Activated CD8-positive, alpha-beta memory T cell treated with anti-CD3 and anti-CD28 coated beads, Interleukin-2, amount 50 U/mL, for 48 hours (primary cell): ENCODE results near the gene SLC66A1.

Source experiments
- DNase-seq: peaks from one replicate; pipeline ENCODE4 v3.0.0-alpha.2; 2020

SLC66A1 gene

GRCh38 chr1:19366599-19367536, 54.7 kb downstream of the SLC66A1 start:
- no peak for DNase-seq

DNA sequence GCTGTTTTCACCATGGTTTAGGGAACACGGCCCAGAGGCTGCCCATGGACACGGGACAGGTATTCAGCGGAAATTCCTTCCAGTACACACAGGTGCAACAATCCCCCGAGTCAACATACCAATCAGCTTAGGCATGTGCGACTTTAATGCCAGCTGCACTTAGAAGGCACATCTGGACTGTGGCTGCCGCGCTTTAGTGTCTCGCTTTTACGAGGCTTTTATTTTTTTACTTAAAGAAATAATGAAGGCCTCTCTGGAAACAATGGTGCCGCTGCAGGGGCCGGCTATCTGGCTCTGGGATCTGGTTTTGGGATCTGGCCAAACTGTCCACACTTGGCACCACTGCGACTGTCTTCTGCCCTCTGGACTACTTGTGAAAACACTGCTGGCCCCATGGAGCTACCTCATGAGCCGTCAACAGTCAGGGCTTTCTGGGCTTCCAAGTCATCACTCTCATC, 55.5 kb downstream of the SLC66A1 start:
- DNase-seq = no peak

DNA sequence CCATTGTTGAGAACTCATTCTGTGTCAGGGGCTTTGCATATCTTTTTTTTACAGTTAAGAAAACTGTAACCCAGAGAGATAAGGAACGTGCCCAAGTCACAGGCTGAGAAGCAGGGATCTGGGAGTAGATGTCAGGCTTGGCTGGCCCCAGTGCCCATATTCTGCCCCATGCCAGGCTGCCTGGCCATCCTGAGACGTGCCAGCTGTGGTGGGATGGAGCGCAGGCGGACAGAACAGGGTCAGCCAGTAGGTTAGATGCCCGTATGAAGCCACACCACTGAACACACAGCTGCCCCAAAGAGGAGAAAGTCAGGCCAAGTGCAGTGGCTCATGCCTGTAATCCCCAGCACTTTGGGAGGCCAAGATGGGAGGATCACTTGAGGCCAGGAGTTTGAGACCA, 55.9 kb downstream of the SLC66A1 start:
- no peak for DNase-seq

GRCh38 chr1:19368964-19369363, 56.8 kb downstream of the SLC66A1 start:
- no peak for DNase-seq

- DNase-seq = no peak
These were observed 57.4 kb downstream of the SLC66A1 start for GRCh38 chr1:19369396-19370090.

DNA sequence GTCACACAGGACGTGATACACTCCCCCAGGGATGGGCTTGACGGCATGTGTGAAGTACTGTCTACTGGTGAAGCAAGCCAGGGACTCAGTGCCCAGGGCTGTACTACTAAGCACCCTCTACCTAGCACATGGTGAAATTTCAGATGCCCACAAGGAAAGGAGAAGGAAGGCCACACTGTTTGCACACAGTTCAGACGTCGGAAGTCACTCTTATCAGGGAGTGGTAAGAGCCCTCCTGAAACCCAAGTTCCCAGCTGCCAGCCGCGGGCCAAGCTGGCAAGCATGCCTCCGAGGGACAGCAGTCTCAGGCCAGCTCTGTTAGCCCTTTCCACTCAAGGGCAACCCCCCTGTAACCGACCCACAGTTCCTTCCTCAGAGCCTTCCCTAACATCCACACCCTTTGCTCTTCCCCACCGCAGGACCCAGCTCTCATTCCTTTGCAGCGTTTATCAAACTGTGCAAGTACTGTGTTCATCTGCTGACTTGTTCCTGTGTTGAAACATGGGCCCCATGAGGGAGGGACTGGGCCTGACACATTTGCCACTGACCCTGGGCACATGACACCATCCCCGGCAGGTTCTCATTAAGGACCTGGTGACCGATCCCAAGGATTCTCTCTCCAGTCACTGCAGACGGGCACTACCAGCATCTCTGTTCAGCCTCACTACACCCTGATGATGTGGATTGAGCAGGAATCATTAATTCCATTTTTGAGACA, 58.5 kb downstream of the SLC66A1 start:
- no peak for DNase-seq

DNA sequence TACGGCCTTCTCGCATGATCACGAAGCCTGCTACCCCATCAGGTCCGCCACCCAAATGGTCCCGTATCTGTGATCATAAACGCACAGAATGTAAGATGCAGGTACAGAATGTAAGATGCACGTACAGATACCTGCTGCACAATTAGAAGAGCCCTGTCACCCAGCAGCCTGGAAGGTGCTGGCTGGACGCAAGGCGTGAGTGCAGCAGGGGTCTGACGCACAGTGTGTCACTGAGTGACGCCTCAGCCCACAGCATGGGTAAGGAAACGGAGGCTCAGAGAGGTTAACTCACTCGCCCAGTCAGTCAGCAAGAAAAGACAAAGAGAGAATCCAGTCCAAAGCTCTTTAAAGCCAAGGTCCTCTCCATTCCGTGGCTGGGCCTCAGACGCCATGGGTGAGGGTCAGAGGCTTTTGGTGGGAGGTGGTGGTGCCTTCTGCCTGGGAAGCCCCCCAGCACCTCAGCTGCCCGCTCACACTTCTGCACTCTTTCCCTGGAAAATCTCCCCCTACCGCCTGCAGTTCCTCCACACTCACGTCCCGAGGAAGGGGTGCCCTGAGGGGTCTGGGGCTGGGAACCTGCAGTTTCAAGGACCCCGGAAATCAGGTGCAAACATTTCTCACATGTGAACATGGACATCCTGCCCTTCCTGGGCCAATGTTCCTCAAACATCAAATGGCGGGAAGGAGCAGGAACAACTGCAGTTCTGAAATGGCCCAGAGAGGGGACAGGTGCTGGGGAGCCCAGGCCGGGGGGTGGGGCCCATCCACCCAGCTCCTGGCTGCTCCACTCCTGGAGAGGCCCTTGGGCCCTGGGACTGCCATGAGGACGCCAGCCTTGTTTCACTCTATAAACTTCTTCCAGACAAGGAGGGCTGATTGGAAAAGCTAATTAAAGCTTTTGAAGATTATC, 59.4 kb downstream of the SLC66A1 start:
- no peak for DNase-seq

GRCh38 chr1:19372136-19372514, 60.0 kb downstream of the SLC66A1 start:
- no peak for DNase-seq

- no peak for DNase-seq
These were observed 60.5 kb downstream of the SLC66A1 start for GRCh38 chr1:19372602-19373001.

GRCh38 chr1:19373211-19374082, 61.3 kb downstream of the SLC66A1 start:
- DNase-seq = no peak

DNA sequence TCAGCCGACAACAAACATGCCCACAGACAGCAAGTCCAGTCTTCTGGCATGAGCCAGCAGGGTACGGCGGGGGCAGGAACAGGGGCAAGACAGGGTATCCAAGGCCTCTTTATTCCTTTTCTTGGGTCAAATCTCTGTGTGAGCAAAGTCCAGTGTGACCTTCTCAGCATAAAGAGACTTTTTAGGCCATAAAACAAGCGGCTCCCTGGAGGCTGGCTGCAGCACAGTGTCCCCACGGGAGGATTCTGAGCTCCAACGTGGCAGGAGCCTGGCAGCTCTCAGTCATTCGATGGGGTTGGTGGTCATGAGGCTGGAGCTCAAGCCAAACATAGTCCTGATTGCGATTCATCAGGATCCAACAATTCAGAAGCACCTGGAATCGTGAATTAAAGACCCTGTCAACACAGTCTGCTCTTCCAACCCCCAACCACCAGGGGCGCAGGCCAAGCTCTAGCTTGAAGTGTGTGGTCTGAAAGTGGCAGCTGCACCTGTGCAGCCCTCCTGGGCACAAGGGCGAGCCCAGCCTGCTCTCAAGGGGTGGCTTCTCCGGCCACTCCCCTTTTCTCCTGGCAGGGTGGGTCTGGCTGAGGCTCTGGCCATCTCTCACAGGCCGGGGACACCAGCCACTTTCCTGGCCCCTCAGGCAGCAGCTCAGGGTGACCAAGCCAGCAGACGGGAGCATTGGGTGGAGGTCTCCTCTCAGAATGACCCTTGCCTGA, 62.1 kb downstream of the SLC66A1 start:
- DNase-seq = no peak

GRCh38 chr1:19374926-19375325, 62.8 kb downstream of the SLC66A1 start:
- no peak for DNase-seq

DNA sequence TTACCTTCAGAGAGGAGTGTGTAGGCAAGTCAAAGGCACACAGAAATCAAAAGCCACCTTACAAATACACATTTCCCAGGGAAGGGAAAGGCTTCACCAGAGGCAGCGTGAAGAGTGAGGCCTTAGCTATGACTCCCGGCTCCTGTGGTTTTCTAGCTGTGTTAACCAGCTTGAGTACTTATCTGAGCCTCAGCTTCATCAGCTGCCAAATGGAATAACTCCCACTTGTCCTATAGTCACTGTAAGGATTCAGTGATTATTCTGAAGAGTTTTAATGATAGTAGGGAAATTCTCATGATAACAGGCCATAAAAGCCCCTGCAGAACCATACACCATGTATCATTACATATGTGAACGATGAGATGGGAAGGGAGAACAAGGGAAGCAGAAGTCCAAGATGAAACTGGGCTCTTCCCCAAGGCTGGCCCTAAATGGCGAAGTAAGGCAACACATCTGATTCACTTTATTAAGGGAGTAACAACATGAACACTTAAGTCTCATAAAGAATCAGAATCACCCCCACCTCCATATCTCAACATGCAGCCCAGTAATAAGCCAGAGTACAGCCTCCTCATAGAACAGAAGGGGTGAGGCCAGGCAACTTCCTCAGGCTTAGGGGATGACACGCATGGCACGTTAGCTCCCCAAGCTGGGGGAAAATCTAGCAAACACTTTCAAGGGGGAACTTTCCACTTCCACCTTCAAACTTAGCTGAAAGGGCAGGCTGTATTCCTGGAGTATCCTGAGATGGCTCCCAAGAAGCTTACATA, 63.7 kb downstream of the SLC66A1 start:
- no peak for DNase-seq

DNA sequence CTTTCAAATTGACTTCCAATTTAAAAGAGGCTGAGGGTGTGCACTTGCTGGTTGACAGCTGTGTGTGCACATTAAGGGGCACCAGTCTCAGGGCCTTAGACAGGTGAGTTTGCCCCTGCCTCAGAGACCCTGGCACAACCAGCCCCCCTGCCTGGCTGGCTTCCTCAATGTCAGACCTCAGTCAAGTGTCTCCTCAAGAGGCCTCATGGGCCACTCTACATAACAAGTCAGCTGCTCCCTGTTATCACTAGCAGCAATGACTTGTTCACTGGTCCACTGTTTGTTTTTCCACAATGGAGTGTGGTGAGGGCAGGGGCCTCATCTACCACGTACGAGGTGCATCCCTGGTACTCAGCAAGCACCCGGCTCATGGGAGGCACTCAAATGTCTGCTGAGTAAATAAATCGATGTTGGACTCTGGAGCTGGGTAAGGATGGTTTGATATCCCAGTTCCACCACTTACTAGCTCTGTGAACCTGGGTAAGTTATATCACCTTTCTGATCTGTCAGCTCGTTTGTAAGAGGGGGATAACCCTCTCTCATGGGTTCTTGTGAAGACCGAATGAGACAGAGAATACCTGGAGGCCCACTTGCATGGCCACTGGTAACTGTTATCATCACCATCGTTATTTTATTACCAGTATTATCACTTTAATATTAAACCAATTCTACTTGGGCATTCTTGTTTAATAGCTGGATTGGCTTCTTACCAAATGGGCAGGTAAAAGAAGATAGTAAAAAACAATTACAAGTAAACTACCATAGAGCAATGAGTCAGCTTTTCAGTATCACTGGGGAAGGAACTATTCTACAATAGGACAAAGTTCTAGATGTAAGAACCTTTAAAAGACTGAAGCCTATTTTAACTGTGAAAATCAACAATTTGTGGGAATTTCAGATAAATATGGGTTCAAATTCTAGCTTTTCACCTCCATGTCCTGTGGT, 64.6 kb downstream of the SLC66A1 start:
- no peak for DNase-seq

- no peak for DNase-seq
These were observed 65.9 kb downstream of the SLC66A1 start for GRCh38 chr1:19377812-19378718.
